HEK293 (cell line): ENCODE measurements around the gene HOXD12.

Experiments used
- BCL11A ChIP-seq: fragments of 450-650 bp; formaldehyde crosslinking; IDR thresholded peaks from 2 replicates; pipeline ENCODE4 v1.5.1; 2016; ENCODE audit warnings: low read depth, missing biosample characterization, missing genetic modification characterization
- EGR2 ChIP-seq: fragments of 450-650 bp; formaldehyde crosslinking; IDR thresholded peaks from 2 replicates; pipeline ENCODE4 v1.5.1; 2016; ENCODE audit warnings: low read depth, missing biosample characterization, missing genetic modification characterization
- FEZF1 ChIP-seq: fragments of 450-650 bp; formaldehyde crosslinking; IDR thresholded peaks from 2 replicates; pipeline ENCODE4 v1.5.1; 2016; ENCODE audit warnings: missing biosample characterization, missing genetic modification characterization
- KLF1 ChIP-seq: fragments of 450-650 bp; formaldehyde crosslinking; IDR thresholded peaks from 2 replicates; pipeline ENCODE4 v1.5.1; 2016; ENCODE audit warnings: missing biosample characterization, missing genetic modification characterization
- KLF16 ChIP-seq: fragments of 450-650 bp; formaldehyde crosslinking; IDR thresholded peaks from 2 replicates; pipeline ENCODE4 v1.5.1; 2017; ENCODE audit warnings: missing biosample characterization, missing genetic modification characterization
- KLF8 ChIP-seq: fragments of 450-650 bp; formaldehyde crosslinking; IDR thresholded peaks from 2 replicates; pipeline ENCODE4 v1.5.1; 2016; ENCODE audit warnings: missing biosample characterization, missing genetic modification characterization
- PRDM1 ChIP-seq: fragments of 450-650 bp; formaldehyde crosslinking; IDR thresholded peaks from 2 replicates; pipeline ENCODE4; 2016; ENCODE audit warnings: missing biosample characterization, missing genetic modification characterization
- REPIN1 ChIP-seq: fragments of 450-650 bp; formaldehyde crosslinking; IDR thresholded peaks from 2 replicates; pipeline ENCODE4 v1.5.1; 2017; ENCODE audit warnings: missing biosample characterization, missing genetic modification characterization, low read depth
- SCRT1 ChIP-seq: fragments of 450-650 bp; formaldehyde crosslinking; IDR thresholded peaks from 2 replicates; pipeline ENCODE4 v1.5.1; 2016; ENCODE audit warnings: missing biosample characterization, missing genetic modification characterization, borderline replicate concordance
- ZBTB48 ChIP-seq: fragments of 450-650 bp; formaldehyde crosslinking; IDR thresholded peaks from 2 replicates; pipeline ENCODE4 v1.5.1; 2016; ENCODE audit warnings: missing biosample characterization, missing genetic modification characterization
- ZFHX2 ChIP-seq: fragments of 450-650 bp; formaldehyde crosslinking; conservative IDR thresholded peaks from 2 replicates; pipeline ENCODE4 v1.5.1; 2016; ENCODE audit warnings: missing biosample characterization, missing genetic modification characterization
- ZFP37 ChIP-seq: fragments of 450-650 bp; formaldehyde crosslinking; IDR thresholded peaks from 2 replicates; pipeline ENCODE4 v1.5.1; 2016; ENCODE audit warnings: missing biosample characterization, missing genetic modification characterization
- ZFP69B ChIP-seq: fragments of 450-650 bp; formaldehyde crosslinking; IDR thresholded peaks from 2 replicates; pipeline ENCODE4 v1.5.1; 2016; ENCODE audit warnings: missing biosample characterization, missing genetic modification characterization
- ZNF138 ChIP-seq: fragments of 450-650 bp; formaldehyde crosslinking; IDR thresholded peaks from 2 replicates; pipeline ENCODE4 v1.5.1; 2016; ENCODE audit warnings: missing biosample characterization, missing genetic modification characterization, borderline replicate concordance
- ZNF221 ChIP-seq: fragments of 450-650 bp; formaldehyde crosslinking; IDR thresholded peaks from 2 replicates; pipeline ENCODE4 v1.5.1; 2017; ENCODE audit warnings: missing biosample characterization, missing genetic modification characterization, borderline replicate concordance
- ZNF23 ChIP-seq: fragments of 450-650 bp; formaldehyde crosslinking; IDR thresholded peaks from 2 replicates; pipeline ENCODE4 v1.5.1; 2016; ENCODE audit warnings: missing biosample characterization, missing genetic modification characterization, borderline replicate concordance
- ZNF292 ChIP-seq: fragments of 450-650 bp; formaldehyde crosslinking; IDR thresholded peaks from 2 replicates; pipeline ENCODE4 v1.5.1; 2016; ENCODE audit warnings: low read depth, missing biosample characterization, missing genetic modification characterization, borderline replicate concordance
- ZNF366 ChIP-seq: fragments of 450-650 bp; formaldehyde crosslinking; conservative IDR thresholded peaks from 2 replicates; pipeline ENCODE4 v1.5.1; 2016; ENCODE audit warnings: missing biosample characterization, missing genetic modification characterization
- ZNF433 ChIP-seq: fragments of 450-650 bp; formaldehyde crosslinking; IDR thresholded peaks from 2 replicates; pipeline ENCODE4 v1.5.1; 2016; ENCODE audit warnings: missing biosample characterization, missing genetic modification characterization, low read depth
- ZNF514 ChIP-seq: fragments of 450-650 bp; formaldehyde crosslinking; IDR thresholded peaks from 2 replicates; pipeline ENCODE4 v1.5.1; 2016; ENCODE audit warnings: missing biosample characterization, missing genetic modification characterization
- ZNF561 ChIP-seq: fragments of 450-650 bp; IDR thresholded peaks from 2 replicates; pipeline ENCODE4 v1.5.1; 2018; ENCODE audit warnings: missing biosample characterization, missing genetic modification characterization, borderline replicate concordance
- ZNF571 ChIP-seq: fragments of 450-650 bp; formaldehyde crosslinking; IDR thresholded peaks from 2 replicates; pipeline ENCODE4 v1.5.0; 2017; ENCODE audit warnings: missing biosample characterization, missing genetic modification characterization
- ZNF600 ChIP-seq: fragments of 450-650 bp; formaldehyde crosslinking; IDR thresholded peaks from 2 replicates; pipeline ENCODE4 v1.5.1; 2016; ENCODE audit warnings: missing biosample characterization, missing genetic modification characterization
- ZNF610 ChIP-seq: fragments of 450-650 bp; formaldehyde crosslinking; IDR thresholded peaks from 2 replicates; pipeline ENCODE4 v1.5.1; 2016; ENCODE audit warnings: missing biosample characterization, missing genetic modification characterization, borderline replicate concordance
- ZNF621 ChIP-seq: fragments of 450-650 bp; formaldehyde crosslinking; IDR thresholded peaks from 2 replicates; pipeline ENCODE4 v1.5.1; 2017; ENCODE audit warnings: missing biosample characterization, missing genetic modification characterization
- ZNF626 ChIP-seq: fragments of 450-650 bp; sonication (Bioruptor Pico); formaldehyde crosslinking; IDR thresholded peaks from 2 replicates; pipeline ENCODE4 v1.5.1; 2018; ENCODE audit warnings: missing biosample characterization, missing genetic modification characterization, inconsistent platforms
- ZNF837 ChIP-seq: fragments of 450-650 bp; formaldehyde crosslinking; IDR thresholded peaks from 2 replicates; pipeline ENCODE4 v1.5.1; 2016; ENCODE audit warnings: missing biosample characterization, missing genetic modification characterization
- ZXDB ChIP-seq: fragments of 450-650 bp; formaldehyde crosslinking; IDR thresholded peaks from 2 replicates; pipeline ENCODE4 v1.5.1; 2016; ENCODE audit warnings: missing biosample characterization, missing genetic modification characterization
- TF ChIP-seq, protein P1 (sequence below): fragments of 450-650 bp; formaldehyde crosslinking; IDR thresholded peaks from 2 replicates; pipeline ENCODE4 v1.5.1; 2016; ENCODE audit warnings: missing biosample characterization, missing genetic modification characterization
- TF ChIP-seq, protein P2 (sequence below): fragments of 450-650 bp; formaldehyde crosslinking; IDR thresholded peaks from 2 replicates; pipeline ENCODE4 v1.5.1; 2016; ENCODE audit warnings: missing biosample characterization, missing genetic modification characterization
- TF ChIP-seq, protein P3 (sequence below): fragments of 450-650 bp; formaldehyde crosslinking; IDR thresholded peaks from 2 replicates; pipeline ENCODE4 v1.5.1; 2016; ENCODE audit warnings: missing biosample characterization, missing genetic modification characterization
- TF ChIP-seq, protein P4 (sequence below): fragments of 450-650 bp; formaldehyde crosslinking; IDR thresholded peaks from 2 replicates; pipeline ENCODE4 v1.5.1; 2017; ENCODE audit warnings: missing biosample characterization, missing genetic modification characterization
- TF ChIP-seq, protein P5 (sequence below): fragments of 450-650 bp; formaldehyde crosslinking; IDR thresholded peaks from 2 replicates; pipeline ENCODE4 v1.5.1; 2016; ENCODE audit warnings: missing biosample characterization, missing genetic modification characterization
- TF ChIP-seq, protein P6 (sequence below): fragments of 450-650 bp; formaldehyde crosslinking; IDR thresholded peaks from 2 replicates; pipeline ENCODE4 v1.5.1; 2016; ENCODE audit warnings: missing biosample characterization, missing genetic modification characterization

HOXD12 gene

DNA sequence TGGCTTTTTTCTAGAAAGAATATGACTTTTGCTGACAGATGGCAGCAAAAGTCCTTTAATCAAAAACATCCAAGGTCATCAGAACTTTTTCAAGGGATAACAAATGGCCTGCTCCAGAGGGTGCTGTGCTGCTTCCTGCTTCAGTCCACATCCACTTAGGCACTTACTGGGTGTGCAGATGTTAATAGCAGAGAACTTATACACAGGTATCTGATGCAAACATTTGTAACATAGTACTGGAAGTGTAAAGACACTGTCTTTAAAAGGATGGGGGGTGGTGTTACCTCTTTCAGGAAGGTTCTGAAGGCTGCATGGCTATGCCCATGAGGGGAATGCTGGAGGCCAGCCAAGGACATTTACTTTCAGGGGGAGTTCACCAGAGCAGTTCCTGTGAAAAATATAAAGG, 35.4 kb downstream of the HOXD12 start (continued):
- no peak for TF ChIP-seq ZNF626 (tag by site-specific recombination)
- no peak for TF ChIP-seq ZNF514 (tag by site-specific recombination)
- TF ChIP-seq ZNF571 (tag by site-specific recombination) = no peak
- TF ChIP-seq KLF1 (tag by site-specific recombination) = no peak
- no peak for TF ChIP-seq REPIN1 (tag by site-specific recombination)
- no peak for TF ChIP-seq ZFHX2 (tag by site-specific recombination)
- no peak for TF ChIP-seq ZNF292 (tag by site-specific recombination)
- TF ChIP-seq ZBTB48 (tag by site-specific recombination) = peak; percentile 33; the same call in 1 of the 2 replicates
- TF ChIP-seq ZFP37 (tag by site-specific recombination) = no peak
- TF ChIP-seq, protein P1, sequence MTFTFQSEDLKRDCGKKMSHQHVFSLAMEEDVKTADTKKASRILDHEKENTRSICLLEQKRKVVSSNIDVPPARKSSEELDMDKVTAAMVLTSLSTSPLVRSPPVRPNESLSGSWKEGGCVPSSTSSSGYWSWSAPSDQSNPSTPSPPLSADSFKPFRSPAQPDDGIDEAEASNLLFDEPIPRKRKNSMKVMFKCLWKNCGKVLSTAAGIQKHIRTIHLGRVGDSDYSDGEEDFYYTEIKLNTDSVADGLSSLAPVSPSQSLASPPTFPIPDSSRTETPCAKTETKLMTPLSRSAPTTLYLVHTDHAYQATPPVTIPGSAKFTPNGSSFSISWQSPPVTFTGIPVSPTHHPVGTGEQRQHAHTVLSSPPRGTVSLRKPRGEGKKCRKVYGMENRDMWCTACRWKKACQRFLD = no peak
- TF ChIP-seq, protein P2, sequence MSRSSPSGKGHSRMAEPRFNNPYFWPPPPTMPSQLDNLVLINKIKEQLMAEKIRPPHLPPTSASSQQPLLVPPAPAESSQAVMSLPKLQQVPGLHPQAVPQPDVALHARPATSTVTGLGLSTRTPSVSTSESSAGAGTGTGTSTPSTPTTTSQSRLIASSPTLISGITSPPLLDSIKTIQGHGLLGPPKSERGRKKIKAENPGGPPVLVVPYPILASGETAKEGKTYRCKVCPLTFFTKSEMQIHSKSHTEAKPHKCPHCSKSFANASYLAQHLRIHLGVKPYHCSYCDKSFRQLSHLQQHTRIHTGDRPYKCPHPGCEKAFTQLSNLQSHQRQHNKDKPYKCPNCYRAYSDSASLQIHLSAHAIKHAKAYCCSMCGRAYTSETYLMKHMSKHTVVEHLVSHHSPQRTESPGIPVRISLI (tag by site-specific recombination) = no peak
- no peak for TF ChIP-seq ZNF621 (tag by site-specific recombination)
- TF ChIP-seq ZNF837 (tag by site-specific recombination) = no peak
- TF ChIP-seq BCL11A = no peak
- no peak for TF ChIP-seq KLF16 (tag by site-specific recombination)
- 0 out of 2 replicates have a peak, but pooled peaks have one; percentile 33 for TF ChIP-seq ZNF561 (tag by site-specific recombination)
- TF ChIP-seq ZXDB = no peak
- no peak for TF ChIP-seq ZNF138 (tag by site-specific recombination)
- TF ChIP-seq KLF8 (tag by site-specific recombination) = no peak
- TF ChIP-seq EGR2 (tag by site-specific recombination) = no peak
- TF ChIP-seq ZNF433 (tag by site-specific recombination) = no peak
- TF ChIP-seq ZNF600 (tag by site-specific recombination) = peak; percentile 18; the same call in 1 of the 2 replicates
- TF ChIP-seq, protein P3, sequence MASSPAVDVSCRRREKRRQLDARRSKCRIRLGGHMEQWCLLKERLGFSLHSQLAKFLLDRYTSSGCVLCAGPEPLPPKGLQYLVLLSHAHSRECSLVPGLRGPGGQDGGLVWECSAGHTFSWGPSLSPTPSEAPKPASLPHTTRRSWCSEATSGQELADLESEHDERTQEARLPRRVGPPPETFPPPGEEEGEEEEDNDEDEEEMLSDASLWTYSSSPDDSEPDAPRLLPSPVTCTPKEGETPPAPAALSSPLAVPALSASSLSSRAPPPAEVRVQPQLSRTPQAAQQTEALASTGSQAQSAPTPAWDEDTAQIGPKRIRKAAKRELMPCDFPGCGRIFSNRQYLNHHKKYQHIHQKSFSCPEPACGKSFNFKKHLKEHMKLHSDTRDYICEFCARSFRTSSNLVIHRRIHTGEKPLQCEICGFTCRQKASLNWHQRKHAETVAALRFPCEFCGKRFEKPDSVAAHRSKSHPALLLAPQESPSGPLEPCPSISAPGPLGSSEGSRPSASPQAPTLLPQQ = no peak
- TF ChIP-seq ZNF23 (tag by site-specific recombination) = no peak
- TF ChIP-seq, protein P4, sequence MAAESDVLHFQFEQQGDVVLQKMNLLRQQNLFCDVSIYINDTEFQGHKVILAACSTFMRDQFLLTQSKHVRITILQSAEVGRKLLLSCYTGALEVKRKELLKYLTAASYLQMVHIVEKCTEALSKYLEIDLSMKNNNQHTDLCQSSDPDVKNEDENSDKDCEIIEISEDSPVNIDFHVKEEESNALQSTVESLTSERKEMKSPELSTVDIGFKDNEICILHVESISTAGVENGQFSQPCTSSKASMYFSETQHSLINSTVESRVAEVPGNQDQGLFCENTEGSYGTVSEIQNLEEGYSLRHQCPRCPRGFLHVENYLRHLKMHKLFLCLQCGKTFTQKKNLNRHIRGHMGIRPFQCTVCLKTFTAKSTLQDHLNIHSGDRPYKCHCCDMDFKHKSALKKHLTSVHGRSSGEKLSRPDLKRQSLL = no peak
- TF ChIP-seq SCRT1 (tag by site-specific recombination) = no peak
- TF ChIP-seq, protein P5, sequence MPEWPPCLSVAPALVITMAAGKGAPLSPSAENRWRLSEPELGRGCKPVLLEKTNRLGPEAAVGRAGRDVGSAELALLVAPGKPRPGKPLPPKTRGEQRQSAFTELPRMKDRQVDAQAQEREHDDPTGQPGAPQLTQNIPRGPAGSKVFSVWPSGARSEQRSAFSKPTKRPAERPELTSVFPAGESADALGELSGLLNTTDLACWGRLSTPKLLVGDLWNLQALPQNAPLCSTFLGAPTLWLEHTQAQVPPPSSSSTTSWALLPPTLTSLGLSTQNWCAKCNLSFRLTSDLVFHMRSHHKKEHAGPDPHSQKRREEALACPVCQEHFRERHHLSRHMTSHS = no peak
- no peak for TF ChIP-seq ZNF221
- TF ChIP-seq ZNF366 (tag by site-specific recombination) = peak; percentile 21; the same call in 1 of the 2 replicates
- no peak for TF ChIP-seq PRDM1
- no peak for TF ChIP-seq ZFP69B (tag by site-specific recombination)
- TF ChIP-seq FEZF1 (tag by site-specific recombination) = peak; percentile 87
- no peak for TF ChIP-seq ZNF610 (tag by site-specific recombination)
- TF ChIP-seq, protein P6, sequence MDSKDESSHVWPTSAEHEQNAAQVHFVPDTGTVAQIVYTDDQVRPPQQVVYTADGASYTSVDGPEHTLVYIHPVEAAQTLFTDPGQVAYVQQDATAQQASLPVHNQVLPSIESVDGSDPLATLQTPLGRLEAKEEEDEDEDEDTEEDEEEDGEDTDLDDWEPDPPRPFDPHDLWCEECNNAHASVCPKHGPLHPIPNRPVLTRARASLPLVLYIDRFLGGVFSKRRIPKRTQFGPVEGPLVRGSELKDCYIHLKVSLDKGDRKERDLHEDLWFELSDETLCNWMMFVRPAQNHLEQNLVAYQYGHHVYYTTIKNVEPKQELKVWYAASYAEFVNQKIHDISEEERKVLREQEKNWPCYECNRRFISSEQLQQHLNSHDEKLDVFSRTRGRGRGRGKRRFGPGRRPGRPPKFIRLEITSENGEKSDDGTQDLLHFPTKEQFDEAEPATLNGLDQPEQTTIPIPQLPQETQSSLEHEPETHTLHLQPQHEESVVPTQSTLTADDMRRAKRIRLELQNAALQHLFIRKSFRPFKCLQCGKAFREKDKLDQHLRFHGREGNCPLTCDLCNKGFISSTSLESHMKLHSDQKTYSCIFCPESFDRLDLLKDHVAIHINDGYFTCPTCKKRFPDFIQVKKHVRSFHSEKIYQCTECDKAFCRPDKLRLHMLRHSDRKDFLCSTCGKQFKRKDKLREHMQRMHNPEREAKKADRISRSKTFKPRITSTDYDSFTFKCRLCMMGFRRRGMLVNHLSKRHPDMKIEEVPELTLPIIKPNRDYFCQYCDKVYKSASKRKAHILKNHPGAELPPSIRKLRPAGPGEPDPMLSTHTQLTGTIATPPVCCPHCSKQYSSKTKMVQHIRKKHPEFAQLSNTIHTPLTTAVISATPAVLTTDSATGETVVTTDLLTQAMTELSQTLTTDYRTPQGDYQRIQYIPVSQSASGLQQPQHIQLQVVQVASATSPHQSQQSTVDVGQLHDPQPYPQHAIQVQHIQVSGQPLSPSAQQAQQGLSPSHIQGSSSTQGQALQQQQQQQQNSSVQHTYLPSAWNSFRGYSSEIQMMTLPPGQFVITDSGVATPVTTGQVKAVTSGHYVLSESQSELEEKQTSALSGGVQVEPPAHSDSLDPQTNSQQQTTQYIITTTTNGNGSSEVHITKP (tag by site-specific recombination) = peak; percentile 58
